GM12873 (cell line): Measurements from ENCODE around the gene ZNF646.

Experiments
- CTCF ChIP-seq: IDR thresholded peaks from 2 replicates; pipeline ENCODE4 v1.5.1; 2012; ENCODE audit warnings: low read depth, mild to moderate bottlenecking, moderate library complexity, low read length, control low read depth; ENCODE audit not compliant: insufficient read depth; ENCODE audit errors: missing control alignments

Gene ZNF646

DNA sequence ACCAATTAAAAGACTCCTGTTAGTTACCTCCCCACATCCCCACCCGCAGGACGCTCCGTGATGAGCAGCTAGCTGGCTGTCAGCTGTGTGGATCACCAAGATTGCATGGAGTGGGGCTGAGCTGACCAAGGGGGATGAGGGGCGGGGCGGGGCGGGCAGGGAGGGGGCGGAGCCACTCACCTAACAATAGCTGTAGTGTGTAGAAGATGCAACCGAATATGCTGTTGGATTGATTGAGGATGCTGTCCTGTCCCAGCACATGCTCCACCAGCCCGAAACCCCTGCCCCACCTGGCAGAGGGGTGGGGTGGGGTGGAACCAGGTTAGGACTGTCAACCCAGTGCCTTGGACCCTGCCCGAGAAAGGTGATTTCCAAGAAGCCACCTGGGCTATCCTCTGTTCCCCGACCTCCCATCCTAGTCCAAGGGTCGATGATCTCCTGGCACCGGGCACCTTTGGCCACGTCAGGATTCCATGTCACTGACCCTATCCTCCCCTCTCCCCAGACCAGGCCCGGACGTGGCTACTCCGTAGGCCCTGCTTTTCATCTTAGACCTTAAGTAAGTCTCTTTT is 19.0 kb downstream of the ZNF646 start:
- no peak for TF ChIP-seq CTCF

- TF ChIP-seq CTCF = no peak
Measured at GRCh38 chr16:31094088-31094423, 19.8 kb downstream of the ZNF646 start.

DNA sequence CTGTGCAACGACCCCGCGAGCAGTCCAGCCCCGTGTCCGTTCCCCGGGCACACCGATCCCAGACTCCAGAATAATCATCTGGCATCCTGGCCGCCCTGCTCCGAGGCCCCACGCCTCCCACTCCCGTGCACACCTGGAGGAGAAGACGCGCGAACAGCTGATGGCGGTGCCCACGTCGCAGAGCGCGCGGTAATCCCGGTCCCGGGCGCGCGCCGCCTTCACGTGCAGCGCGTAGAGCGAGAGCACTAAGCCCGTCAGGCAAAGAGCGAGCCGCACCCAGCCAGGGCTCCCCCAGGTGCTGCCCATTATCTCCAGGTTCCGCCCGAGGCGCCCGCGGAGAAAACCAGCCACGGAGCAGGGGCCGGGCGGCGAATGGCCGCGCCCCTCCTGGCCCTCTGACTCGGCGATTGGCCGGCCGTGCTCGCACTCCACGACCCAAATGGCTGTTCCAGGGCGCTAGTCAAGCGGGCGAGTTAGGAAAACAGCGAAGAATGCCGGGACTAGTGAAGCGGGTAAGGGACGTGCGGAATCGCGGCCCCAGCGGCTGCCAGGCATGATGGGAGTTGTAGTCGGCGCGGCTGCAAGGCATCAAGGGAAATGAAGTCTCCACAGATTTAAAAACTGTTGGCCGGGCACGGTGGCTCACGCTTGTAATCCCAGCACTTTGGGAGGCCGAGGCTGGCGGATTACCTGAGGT is 20.4 kb downstream of the ZNF646 start, which contains the start of gene VKORC1:
Gene VKORC1 (minus strand): TSS at position 374 of the 697 bp plus-strand sequence. CDS start 68 bp downstream, at position 306.
- TF ChIP-seq CTCF = no peak

DNA sequence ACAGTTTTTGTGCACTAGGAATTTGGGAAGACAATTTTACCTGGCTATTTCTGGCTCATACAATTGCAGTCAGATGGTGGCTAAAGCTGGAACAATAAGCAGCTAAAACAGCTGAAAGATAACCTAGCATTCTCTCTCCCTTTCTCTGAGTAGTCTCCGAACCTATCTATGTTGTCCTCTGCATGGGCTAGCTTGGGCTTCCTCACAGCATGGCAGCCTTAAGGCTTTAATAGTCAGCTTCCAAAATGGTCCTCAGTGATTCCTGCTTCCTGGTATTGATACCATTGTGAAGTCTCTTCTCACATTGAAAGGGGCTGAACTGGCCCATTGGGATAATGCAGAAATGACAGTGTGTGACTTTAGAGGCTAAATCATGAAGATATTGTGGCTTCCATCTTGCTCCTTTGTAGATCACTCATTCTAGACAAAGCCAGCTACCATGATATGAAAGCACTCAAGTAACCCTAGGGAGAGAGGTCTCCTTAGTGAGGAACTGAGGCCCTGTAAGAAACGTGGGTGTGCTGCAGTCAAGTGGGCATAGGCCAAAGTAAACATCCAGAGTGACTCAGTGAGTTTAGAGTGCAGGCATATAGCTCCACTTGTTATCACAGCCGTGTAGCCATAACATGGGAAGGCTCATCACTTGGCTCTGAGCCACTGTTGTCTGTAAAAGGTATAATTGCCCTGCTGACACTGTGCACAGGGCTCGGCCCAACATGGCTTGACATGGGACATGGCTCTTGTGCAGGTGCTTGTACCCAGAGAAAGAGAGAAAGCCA is 25.8 kb downstream of the ZNF646 start:
- no peak for TF ChIP-seq CTCF

DNA sequence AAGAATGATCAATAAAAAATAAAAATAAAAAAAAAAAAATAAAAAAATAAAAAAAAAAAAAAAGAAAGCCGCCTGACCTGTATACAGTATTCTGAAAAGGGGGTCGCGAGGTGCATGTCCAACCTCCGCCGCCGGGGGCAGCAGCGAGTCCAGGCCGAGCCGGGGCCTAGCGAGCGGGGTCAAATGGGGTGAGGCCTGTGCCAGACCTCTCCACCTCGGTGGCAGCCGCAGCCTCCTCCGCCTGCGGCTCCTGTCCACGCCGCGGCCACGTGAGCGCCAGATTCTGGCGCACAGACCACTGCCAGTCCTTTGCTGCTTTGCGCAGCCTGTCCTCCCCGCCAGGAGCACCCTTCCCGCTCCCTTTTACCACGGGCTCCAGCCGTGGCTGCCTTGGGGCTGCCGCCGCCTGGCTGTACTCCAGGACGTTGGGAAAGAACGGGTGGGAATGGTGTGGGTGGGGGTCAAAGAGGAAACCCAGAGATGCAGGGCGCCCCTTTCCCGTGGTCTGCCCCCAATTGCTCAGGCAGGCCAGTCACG is 31.5 kb downstream of the ZNF646 start:
- TF ChIP-seq CTCF = peak; percentile 82

DNA sequence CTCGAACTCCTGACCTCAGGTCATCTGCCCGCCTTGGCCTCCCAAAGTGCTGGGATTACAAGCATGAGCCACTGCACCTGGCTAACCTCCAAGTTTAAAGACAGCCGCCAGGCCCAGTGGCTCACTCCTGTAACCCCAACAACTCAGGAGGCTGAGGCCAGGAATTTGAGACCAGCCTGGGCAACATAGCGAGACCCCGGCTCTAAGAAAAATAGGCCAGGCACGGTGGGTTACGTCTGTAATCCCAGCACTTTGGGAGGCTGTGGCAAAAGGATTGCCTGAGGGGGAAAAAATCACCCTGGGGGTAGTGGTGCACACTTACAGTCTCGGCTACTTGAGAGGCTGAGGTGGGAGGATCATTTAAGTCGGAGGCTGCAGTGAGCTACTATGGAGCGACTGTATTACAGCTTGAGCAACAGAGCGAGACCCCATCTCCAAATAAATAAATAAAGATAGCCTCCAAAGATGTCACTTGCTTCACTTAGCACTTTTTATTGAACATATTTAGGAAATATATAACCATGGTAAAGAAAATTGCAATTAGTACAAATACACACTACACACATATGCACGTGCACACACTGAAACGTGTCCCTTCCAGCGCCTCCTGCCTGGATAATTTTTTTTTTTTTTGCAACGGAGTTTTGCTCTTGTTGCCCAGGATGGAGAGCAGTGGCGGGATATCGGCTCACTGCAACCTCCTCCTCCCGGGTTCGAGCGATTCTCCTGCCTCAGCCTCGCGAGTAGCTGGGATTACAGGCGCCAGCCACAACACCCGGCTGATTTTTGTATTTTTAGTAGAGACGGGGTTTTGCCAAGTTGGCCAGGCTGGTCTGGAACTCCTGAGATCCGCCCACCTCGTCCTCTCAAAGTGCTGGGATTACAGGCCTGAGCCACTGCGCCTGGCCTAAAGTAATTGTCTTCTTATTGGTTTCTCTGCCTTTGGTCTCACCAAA is 32.6 kb downstream of the ZNF646 start:
- TF ChIP-seq CTCF = no peak
